GM12878 (cell line): ENCODE measurements around the gene UNC5B. TPM values are rescaled to one million over a fixed set of nuclear protein-coding genes. Genes with fewer than 3 reads are reported as not detected.

ENCODE experiments used
- ATAC-seq: fragments of 200-7000 bp; cut with Tn5 transposase; 3 replicates; pipeline ENCODE4 v1.9.1; 2020; ENCODE audit warnings: mild to moderate bottlenecking, moderate library complexity
- BruUV-seq: library from RNA; stranded (reverse); fragments of 400-500 nt; replicated peaks from 2 replicates; lab custom pipeline; 2021; lab: Mats Ljungman, UMichigan
- CTCF ChIA-PET: fragments of 300-600 bp; sonication (Branson Sonifier 250); formaldehyde crosslinking; extraction: SDS; loops from one replicate; lab custom pipeline; 2021; ENCODE audit warnings: inconsistent platforms; lab: Yijun Ruan, JAX
- POLR2A ChIA-PET: fragments of 350-600 bp; formaldehyde crosslinking; extraction: SDS; loops from one replicate; lab custom pipeline; 2021; ENCODE audit warnings: inconsistent platforms; lab: Charles Lee
- RAD21 ChIA-PET: fragments of 300-600 bp; sonication (Branson Sonifier 250); formaldehyde crosslinking; loops from one replicate; lab custom pipeline; 2023; ENCODE audit warnings: antibody characterized with exemption; ENCODE audit not compliant: unreplicated experiment; lab: Charles Lee
- SMC1A ChIA-PET: fragments of 300-600 bp; sonication (Branson Sonifier 250); formaldehyde crosslinking; loops from one replicate; lab custom pipeline; 2023; ENCODE audit not compliant: unreplicated experiment, uncharacterized antibody; lab: Charles Lee
- DNase-seq: peaks from one replicate; pipeline ENCODE4 v3.0.0-alpha.2; 2011; ENCODE audit warnings: low read depth, low spot score
- FAIRE-seq: peaks from 3 replicates; lab custom pipeline; 2011; peaks lifted over from hg19 to GRCh38; lab: Jason Lieb, UNC
- H2AFZ ChIP-seq: 2 replicates; pipeline ENCODE4 v1.6.0; 2011; ENCODE audit warnings: low read depth, low read length, control low read depth; ENCODE audit not compliant: control insufficient read depth
- H3K27ac ChIP-seq: 2 replicates; pipeline ENCODE4 v1.5.1; 2011; ENCODE audit warnings: control low read depth; ENCODE audit not compliant: control insufficient read depth, insufficient read depth
- H3K27me3 ChIP-seq, 2 experiments: replicated peaks in 1 of 2; 2 replicates each; pipeline versions ENCODE4 v1.6.0 to v1.6.1; 2011; ENCODE audit warnings: low read length in 1 of 2; ENCODE audit not compliant: control insufficient read depth in 2 of 2, insufficient read depth in 2 of 2
- H3K36me3 ChIP-seq, 2 experiments: 2 replicates each; pipeline ENCODE4 v1.5.1; 2011; ENCODE audit warnings: low read length in 1 of 2; ENCODE audit not compliant: control insufficient read depth in 2 of 2, insufficient read depth in 2 of 2
- H3K4me1 ChIP-seq: 2 replicates; pipeline ENCODE4 v1.6.1; 2011; ENCODE audit warnings: mild to moderate bottlenecking, low read length, moderate library complexity, mixed read lengths; ENCODE audit not compliant: control insufficient read depth, insufficient read depth
- H3K4me2 ChIP-seq: 2 replicates; pipeline ENCODE4 v1.6.0; 2011; ENCODE audit warnings: control low read depth; ENCODE audit not compliant: control insufficient read depth, insufficient read depth
- H3K4me3 ChIP-seq: fragments of 200-600 bp; sonication (generic); 2 replicates; pipeline ENCODE4 v1.5.1; 2016
- H3K79me2 ChIP-seq: 2 replicates; pipeline ENCODE4 v1.6.0; 2011; ENCODE audit warnings: low read length; ENCODE audit not compliant: control insufficient read depth, insufficient read depth
- H3K9ac ChIP-seq: 2 replicates; pipeline ENCODE4 v1.8.0; 2011; ENCODE audit warnings: low read length, control low read depth, mixed read lengths; ENCODE audit not compliant: control insufficient read depth, insufficient read depth
- H3K9me3 ChIP-seq: replicated peaks from 3 replicates; pipeline ENCODE4 v1.5.1; 2011; ENCODE audit warnings: mild to moderate bottlenecking, low read length; ENCODE audit not compliant: control insufficient read depth, insufficient read depth
- H4K20me1 ChIP-seq: 2 replicates; pipeline ENCODE4 v1.6.0; 2011; ENCODE audit not compliant: control insufficient read depth, insufficient read depth
- ATF3 ChIP-seq: IDR thresholded peaks from 2 replicates; pipeline ENCODE4 v1.6.1; 2011; ENCODE audit warnings: low read depth, mild to moderate bottlenecking, low read length, moderate library complexity, borderline replicate concordance; ENCODE audit errors: extremely low read depth
- BCL3 ChIP-seq: IDR thresholded peaks from 2 replicates; pipeline ENCODE4 v1.6.1; 2011; ENCODE audit warnings: borderline replicate concordance, low read depth, mild to moderate bottlenecking, moderate library complexity, low read length; ENCODE audit not compliant: insufficient read depth, poor library complexity, severe bottlenecking
- CREB1 ChIP-seq: IDR thresholded peaks from 2 replicates; pipeline ENCODE4 v1.6.1; 2012; ENCODE audit warnings: low read depth, mild to moderate bottlenecking, inconsistent platforms
- CTCF ChIP-seq, 3 experiments: IDR thresholded peaks in 2 of 3; conservative IDR thresholded peaks in 1 of 3; 2 replicates each; pipeline ENCODE4 v1.5.1; 2011; ENCODE audit warnings: low read depth in 3 of 3, low read length in 3 of 3, mild to moderate bottlenecking in 3 of 3, control low read depth in 2 of 3, moderate library complexity in 2 of 3, inconsistent platforms in 1 of 3, mixed read lengths in 1 of 3; ENCODE audit not compliant: control insufficient read depth in 2 of 3, insufficient read depth in 1 of 3; ENCODE audit errors: extremely low read depth in 1 of 3
- HDAC6 ChIP-seq: fragments of 200-600 bp; sonication (generic); IDR thresholded peaks from one replicate; pipeline ENCODE4 v1.8.0; 2017; ENCODE audit warnings: antibody characterized with exemption; ENCODE audit not compliant: unreplicated experiment
- KLF5 ChIP-seq: fragments of 450-650 bp; IDR thresholded peaks from 2 replicates; pipeline ENCODE4 v1.6.1; 2014; ENCODE audit warnings: mild to moderate bottlenecking; ENCODE audit not compliant: partially characterized antibody
- LARP7 ChIP-seq: fragments of 450-650 bp; IDR thresholded peaks from 2 replicates; pipeline ENCODE4 v1.6.1; 2017; ENCODE audit warnings: mild to moderate bottlenecking
- PAX5 ChIP-seq: IDR thresholded peaks from 2 replicates; pipeline ENCODE4 v1.6.1; 2011; ENCODE audit warnings: low read depth, low read length, borderline replicate concordance
- PML ChIP-seq: IDR thresholded peaks from 2 replicates; pipeline ENCODE4 v1.6.1; 2012; ENCODE audit warnings: low read length, inconsistent platforms
- RBBP5 ChIP-seq: fragments of 200-600 bp; sonication (generic); conservative IDR thresholded peaks from 2 replicates; pipeline ENCODE4 v1.6.1; 2016
- RFX5 ChIP-seq: IDR thresholded peaks from 2 replicates; pipeline ENCODE4 v1.6.1; 2011; ENCODE audit warnings: low read depth, low read length, improper control_type of control experiment
- ZBTB33 ChIP-seq: fragments of 450-650 bp; IDR thresholded peaks from 2 replicates; pipeline ENCODE4 v1.6.1; 2017; ENCODE audit warnings: mild to moderate bottlenecking
- ZNF384 ChIP-seq: IDR thresholded peaks from 2 replicates; pipeline ENCODE4 v1.6.1; 2012; ENCODE audit warnings: low read depth, mild to moderate bottlenecking, low read length, improper control_type of control experiment, borderline replicate concordance
- WGBS: methylation state at CpG from one replicate; pipeline ENCODE4 v1.1.6; 2016; ENCODE audit warnings: low lambda C conversion rate; ENCODE audit not compliant: insufficient replicate concordance, insufficient coverage; ENCODE audit errors: missing lambda C conversion rate; 5-methylcytosine and 5-hydroxymethylcytosine counted together
- in situ Hi-C: fragments of 300-500 bp; cut with MboI; formaldehyde crosslinking; loops from 9 replicates; pipeline ENCODE4 v1.14.3; 2018; ENCODE audit warnings: mixed read lengths
- intact Hi-C: fragments of 100-400 bp; cut with micrococcal nuclease; formaldehyde crosslinking; loops from one replicate; pipeline ENCODE4 v1.14.2; 2022; ENCODE audit not compliant: unreplicated experiment
- polyA plus RNA-seq, 11 experiments: library from polyadenylated mRNA; depleted of rRNA in 4 of 11; unstranded in 6 of 11; stranded (reverse) in 5 of 11; fragments of >200 nt; fragmentation: Nextera tagmentation in 4 of 11; fragmentation: Illumina TruSeq in 1 of 11; extraction: Ambion mirVana in 4 of 11; extraction: Trizol in 1 of 11; gene quantifications; 1 replicate in 1 of 11; 2 replicates in 10 of 11; pipeline versions ENCODE4 v1.2.1 to v1.2.3, GENCODE V29; 2011 to 2016; ENCODE audit warnings: inconsistent platforms in 2 of 11, missing spikeins in 2 of 11, low read depth in 1 of 11
- total RNA-seq, 4 experiments: library from RNA; depleted of rRNA in 3 of 4; stranded (reverse); fragments of >200 nt in 3 of 4; fragmentation: Illumina TruSeq in 1 of 4; extraction: Trizol in 1 of 4; gene quantifications; 2 replicates each; pipeline versions ENCODE4 v1.2.1 to v1.2.3, GENCODE V29; 2013 to 2021
- TF ChIP-seq, protein P1 (sequence below): fragments of 450-650 bp; IDR thresholded peaks from 2 replicates; pipeline ENCODE4 v1.6.1; 2017; ENCODE audit warnings: mild to moderate bottlenecking, low read depth, inconsistent platforms; ENCODE audit not compliant: poor library complexity, severe bottlenecking

UNC5B gene
- total and polyA plus RNA-seq, 10 of the 15 experiments (the other 5 are each of a cell fraction or from before 2014, with no cell fraction given), result 0.03 to 0.08 TPM; not detected in 8

DNA sequence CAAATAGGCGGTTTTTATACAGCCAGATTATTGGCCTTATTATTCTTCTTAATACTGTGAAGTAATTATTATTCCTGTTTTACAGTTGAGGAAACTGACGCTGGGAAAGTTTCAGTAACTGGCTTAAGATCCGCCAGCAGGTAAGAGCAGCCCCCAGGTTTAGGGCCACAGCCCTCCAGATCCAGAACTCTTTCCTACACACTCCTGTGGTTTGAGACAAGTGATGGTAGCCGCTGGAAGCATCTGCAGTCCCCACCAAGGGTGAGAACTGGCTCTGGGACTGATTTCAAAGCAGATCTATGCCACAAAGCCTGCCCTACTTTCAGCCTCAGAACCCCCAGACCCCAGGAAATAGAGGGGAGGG lies 3.0 kb upstream of the UNC5B start:
- intact Hi-C loops (loop anchor here (1.0 kb wide), 2 partner anchors 284 to 306 kb away; no protein-coding TSS in a partner anchor), in situ Hi-C loops (no loop called here)
- H3K36me3 ChIP-seq, result no peaks in the 10 kb centered on the region
- peaks cover 3% of the 10 kb centered on the region; the same call in 1 of the 2 replicates for H4K20me1 ChIP-seq
- H3K9ac ChIP-seq, result no peak overlapping the region
- H3K27ac ChIP-seq, result no peak overlapping the region
- POLR2A ChIA-PET, result no interaction called here
- no peak overlapping the region for H3K4me3 ChIP-seq
- ATAC-seq, result no peak
- FAIRE-seq, result no peak
- CTCF ChIA-PET, result interaction anchor here (1.0 to 1.9 kb wide), 6 partner anchors 20 to 307 kb away, joined by 3 to 7 read pairs (median 4); no protein-coding TSS in a partner anchor
- no peak overlapping the region for H3K4me2 ChIP-seq
- DNase-seq, result no peak
- BruUV-seq, result no TSS peak
- no peaks in the 10 kb centered on the region for H3K4me1 ChIP-seq
- SMC1A ChIA-PET, result interaction anchor here (1.9 kb wide), 1 partner anchor 288 kb away, joined by 4 read pairs; no protein-coding TSS in a partner anchor
- WGBS, result 34% methylated on average over 4 of the region's 4 CpGs
- RAD21 ChIA-PET, result interaction anchor here (0.9 to 1.0 kb wide), 2 partner anchors 205 to 306 kb away, joined by 3 to 4 read pairs; no protein-coding TSS in a partner anchor
- H2AFZ ChIP-seq, result no peak overlapping the region
- peaks cover 11 to 17% of the 10 kb centered on the region in 2 experiments for H3K27me3 ChIP-seq
- no peaks in the 10 kb centered on the region for H3K9me3 ChIP-seq
- no peaks in the 10 kb centered on the region for H3K79me2 ChIP-seq
- TF ChIP-seq ZBTB33 (no peak), PML (no peak), KLF5 (no peak), CREB1 (no peak), ZNF384 (no peak), RFX5 (no peak), LARP7 (no peak), HDAC6 (no peak), RBBP5 (no peak), PAX5 (no peak), CTCF (IDR thresholded peaks at IDR 0.05 in 2 of 3, conservative IDR thresholded peaks at IDR 0.05 in 1 of 3; ENCODE audit: control insufficient read depth in 2 of 3, extremely low read depth in 1 of 3, insufficient read depth in 1 of 3, low read depth in 3 of 3, low read length in 3 of 3) (no peak), ATF3 (no peak), BCL3 (no peak)
- TF ChIP-seq, protein P1, sequence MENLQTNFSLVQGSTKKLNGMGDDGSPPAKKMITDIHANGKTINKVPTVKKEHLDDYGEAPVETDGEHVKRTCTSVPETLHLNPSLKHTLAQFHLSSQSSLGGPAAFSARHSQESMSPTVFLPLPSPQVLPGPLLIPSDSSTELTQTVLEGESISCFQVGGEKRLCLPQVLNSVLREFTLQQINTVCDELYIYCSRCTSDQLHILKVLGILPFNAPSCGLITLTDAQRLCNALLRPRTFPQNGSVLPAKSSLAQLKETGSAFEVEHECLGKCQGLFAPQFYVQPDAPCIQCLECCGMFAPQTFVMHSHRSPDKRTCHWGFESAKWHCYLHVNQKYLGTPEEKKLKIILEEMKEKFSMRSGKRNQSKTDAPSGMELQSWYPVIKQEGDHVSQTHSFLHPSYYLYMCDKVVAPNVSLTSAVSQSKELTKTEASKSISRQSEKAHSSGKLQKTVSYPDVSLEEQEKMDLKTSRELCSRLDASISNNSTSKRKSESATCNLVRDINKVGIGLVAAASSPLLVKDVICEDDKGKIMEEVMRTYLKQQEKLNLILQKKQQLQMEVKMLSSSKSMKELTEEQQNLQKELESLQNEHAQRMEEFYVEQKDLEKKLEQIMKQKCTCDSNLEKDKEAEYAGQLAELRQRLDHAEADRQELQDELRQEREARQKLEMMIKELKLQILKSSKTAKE, result no peak
